ACC112 (cell line): ENCODE data around the gene SFSWAP.
"Not testable (repeated sequence)": the region's sequence is repeated elsewhere in the genome, so short reads cannot be mapped to it uniquely, and the experiment has no call there.

ENCODE experiments used
- H2AFZ ChIP-seq: fragments of 200-600 bp; sonication (generic); one replicate; pipeline ENCODE4 v1.6.0; 2017; ENCODE audit warnings: antibody characterized with exemption, low read length; ENCODE audit not compliant: unreplicated experiment
- H3K27ac ChIP-seq: fragments of 200-600 bp; sonication (generic); 2 replicates; pipeline ENCODE4 v1.5.1; 2014; ENCODE audit warnings: low read depth, mild to moderate bottlenecking, antibody characterized with exemption, low read length, moderate library complexity
- H3K27me3 ChIP-seq: fragments of 200-600 bp; sonication (generic); 2 replicates; pipeline ENCODE4 v1.6.1; 2014; ENCODE audit warnings: mild to moderate bottlenecking, antibody characterized with exemption, low read length, moderate library complexity, mixed read lengths; ENCODE audit not compliant: insufficient read depth
- H3K36me3 ChIP-seq: fragments of 200-600 bp; sonication (generic); 2 replicates; pipeline ENCODE4 v1.6.1; 2016; ENCODE audit warnings: mild to moderate bottlenecking, antibody characterized with exemption, low read length, moderate library complexity, mixed read lengths; ENCODE audit not compliant: insufficient read depth
- H3K4me1 ChIP-seq: fragments of 200-600 bp; sonication (generic); one replicate; pipeline ENCODE4 v1.6.1; 2016; ENCODE audit warnings: low read length, mixed read lengths; ENCODE audit not compliant: insufficient read depth, unreplicated experiment, control insufficient read depth
- H3K4me3 ChIP-seq: fragments of 200-600 bp; sonication (generic); 2 replicates; pipeline ENCODE4 v1.5.1; 2014; ENCODE audit warnings: mild to moderate bottlenecking, low read depth, low read length
- H3K79me2 ChIP-seq: fragments of 200-600 bp; sonication (generic); one replicate; pipeline ENCODE4 v1.6.0; 2016; ENCODE audit warnings: low read length; ENCODE audit not compliant: control insufficient read depth, unreplicated experiment, insufficient read depth

The SFSWAP gene

GRCh38 chr12:131672941-131673887 is 37.7 kb upstream of the SFSWAP start:
- Histone ChIP-seq H3K27ac (no peak overlapping the region), H3K27me3 (peaks cover 24% of the 10 kb centered on the region; the same call in 1 of the 2 replicates), H3K36me3 (no peaks in the 10 kb centered on the region), H2AFZ (no peak overlapping the region), H3K4me3 (no peak overlapping the region), H3K79me2 (no peaks in the 10 kb centered on the region), H3K4me1 (no peaks in the 10 kb centered on the region)

GRCh38 chr12:131673888-131674257 is 37.0 kb upstream of the SFSWAP start:
- Histone ChIP-seq H3K4me3 (no peak overlapping the region), H3K27ac (no peak overlapping the region), H2AFZ (no peak overlapping the region), H3K36me3 (no peaks in the 10 kb centered on the region), H3K4me1 (no peaks in the 10 kb centered on the region), H3K79me2 (no peaks in the 10 kb centered on the region), H3K27me3 (peaks cover 19% of the 10 kb centered on the region; the same call in 1 of the 2 replicates)

GRCh38 chr12:131674373-131674772 is 36.5 kb upstream of the SFSWAP start:
- Histone ChIP-seq H3K27me3 (peaks cover 14% of the 10 kb centered on the region; the same call in 1 of the 2 replicates), H3K27ac (no peak overlapping the region), H3K4me1 (no peaks in the 10 kb centered on the region), H3K36me3 (no peaks in the 10 kb centered on the region), H3K4me3 (no peak overlapping the region), H2AFZ (no peak overlapping the region), H3K79me2 (no peaks in the 10 kb centered on the region)

- Histone ChIP-seq H3K27ac (no peak overlapping the region), H3K79me2 (no peaks in the 10 kb centered on the region), H3K27me3 (peaks cover 6% of the 10 kb centered on the region; the same call in 1 of the 2 replicates), H3K4me3 (no peak overlapping the region), H3K4me1 (no peaks in the 10 kb centered on the region), H2AFZ (no peak overlapping the region), H3K36me3 (no peaks in the 10 kb centered on the region)
Measured at GRCh38 chr12:131675126-131676080, 35.5 kb upstream of the SFSWAP start.

GRCh38 chr12:131676544-131676943 is 34.3 kb upstream of the SFSWAP start:
- Histone ChIP-seq H3K4me1 (no peaks in the 10 kb centered on the region), H3K4me3 (no peak overlapping the region), H3K27ac (no peak overlapping the region), H2AFZ (no peak overlapping the region), H3K79me2 (no peaks in the 10 kb centered on the region), H3K36me3 (no peaks in the 10 kb centered on the region), H3K27me3 (no peaks in the 10 kb centered on the region)

GRCh38 chr12:131677067-131677466 is 33.8 kb upstream of the SFSWAP start:
- not testable (repeated sequence) for H3K27me3 ChIP-seq, H3K79me2 ChIP-seq, H3K27ac ChIP-seq, H3K4me3 ChIP-seq, H3K4me1 ChIP-seq, H3K36me3 ChIP-seq, H2AFZ ChIP-seq

GRCh38 chr12:131677699-131678098 is 33.2 kb upstream of the SFSWAP start:
- H3K4me3 ChIP-seq, result no peak overlapping the region
- H3K4me1 ChIP-seq, result no peaks in the 10 kb centered on the region
- H3K36me3 ChIP-seq, result no peaks in the 10 kb centered on the region
- no peaks in the 10 kb centered on the region for H3K79me2 ChIP-seq
- H3K27me3 ChIP-seq, result no peaks in the 10 kb centered on the region
- no peak overlapping the region for H2AFZ ChIP-seq
- no peak overlapping the region for H3K27ac ChIP-seq

GRCh38 chr12:131678389-131679181 is 32.3 kb upstream of the SFSWAP start:
- not testable (repeated sequence) for H3K36me3 ChIP-seq, H3K27me3 ChIP-seq, H3K79me2 ChIP-seq, H3K4me1 ChIP-seq, H2AFZ ChIP-seq, H3K27ac ChIP-seq, H3K4me3 ChIP-seq

- H2AFZ ChIP-seq, H3K27me3 ChIP-seq, H3K4me1 ChIP-seq, H3K27ac ChIP-seq, H3K79me2 ChIP-seq, H3K4me3 ChIP-seq, H3K36me3 ChIP-seq: not testable (repeated sequence)
Measured at GRCh38 chr12:131679186-131679585, 31.7 kb upstream of the SFSWAP start.

GRCh38 chr12:131679816-131680215 is 31.1 kb upstream of the SFSWAP start:
- H3K36me3 ChIP-seq, H3K4me3 ChIP-seq, H3K27me3 ChIP-seq, H2AFZ ChIP-seq, H3K79me2 ChIP-seq, H3K4me1 ChIP-seq, H3K27ac ChIP-seq: not testable (repeated sequence)
